ENCODE measurements around the gene DAZAP1.
"Not testable (repeated sequence)": the region's sequence is repeated elsewhere in the genome, so short reads cannot be mapped to it uniquely, and the experiment has no call there.

Gene DAZAP1

GRCh38 chr19:1426736-1427135, 19.4 kb downstream of the DAZAP1 start:
- FAIRE-seq: no peak

GRCh38 chr19:1427221-1427920, 20.0 kb downstream of the DAZAP1 start:
- no peak for FAIRE-seq

- FAIRE-seq: no peak
Observed at GRCh38 chr19:1428738-1429391, 21.5 kb downstream of the DAZAP1 start.

GRCh38 chr19:1429750-1430149, 22.4 kb downstream of the DAZAP1 start:
- no peak for FAIRE-seq

GRCh38 chr19:1430246-1430645, 22.9 kb downstream of the DAZAP1 start:
- FAIRE-seq: no peak

GRCh38 chr19:1431759-1432506, 24.5 kb downstream of the DAZAP1 start:
- no peak for FAIRE-seq

GRCh38 chr19:1432507-1432887, 25.1 kb downstream of the DAZAP1 start:
- FAIRE-seq: no peak

- FAIRE-seq: no peak
Observed at GRCh38 chr19:1433119-1434039, 26.0 kb downstream of the DAZAP1 start.

GRCh38 chr19:1434040-1434366, 26.6 kb downstream of the DAZAP1 start:
- FAIRE-seq: no peak

- no peak for FAIRE-seq
Observed at GRCh38 chr19:1434577-1435060, 27.2 kb downstream of the DAZAP1 start.

- no peak for FAIRE-seq
Observed at GRCh38 chr19:1435378-1435989, 28.1 kb downstream of the DAZAP1 start.

GRCh38 chr19:1437609-1438008, 30.2 kb downstream of the DAZAP1 start:
- no peak for FAIRE-seq

- peak; percentile 37 for FAIRE-seq
Observed at GRCh38 chr19:1438035-1438932, 30.9 kb downstream of the DAZAP1 start, which contains the start of gene RPS15. Gene RPS15 (plus strand): TSS chr19:1438396. CDS start chr19:1438426, 30 bp downstream.

GRCh38 chr19:1438933-1439354, 31.6 kb downstream of the DAZAP1 start:
- no peak for FAIRE-seq

- not testable (repeated sequence) for FAIRE-seq
Observed at GRCh38 chr19:1439525-1440417, 32.4 kb downstream of the DAZAP1 start.

- no peak for FAIRE-seq
Observed at GRCh38 chr19:1440418-1440801, 33.0 kb downstream of the DAZAP1 start.

- no peak for FAIRE-seq
Observed at GRCh38 chr19:1441022-1441426, 33.6 kb downstream of the DAZAP1 start.

GRCh38 chr19:1441677-1442438, 34.5 kb downstream of the DAZAP1 start:
- no peak for FAIRE-seq
